Measurements from ENCODE around the gene STAG3. TPM values are rescaled to one million over a fixed set of nuclear protein-coding genes. Genes with fewer than 3 reads are reported as not detected.

The STAG3 gene
- total RNA-seq, 6 experiments from 2014 or later = 0.81 to 5.9 (median 4.4) TPM

GRCh38 chr7:100204454-100204853 is 26.7 kb downstream of the STAG3 start:
- H3K27me3 ChIP-seq = no peaks in the 10 kb centered on the region
- peaks cover 0 to 8% (median 4%) of the 10 kb centered on the region in 4 donors for H3K4me1 ChIP-seq
- intact Hi-C loops (cut with DNase I) = no loop called here
- H3K9me3 ChIP-seq = no peaks in the 10 kb centered on the region
- DNase-seq (no peak), ATAC-seq (no peak)
- no peak for TF ChIP-seq CTCF (IDR thresholded peaks at IDR 0.05)
- no peak for TF ChIP-seq POLR2A (IDR thresholded peaks at IDR 0.05)
- no peak overlapping the region for H3K4me3 ChIP-seq
- 87% methylated on average over 7 of the region's 9 CpGs for WGBS (ENCODE audit: insufficient coverage, low coverage, low lambda C conversion rate, missing lambda C conversion rate)
- no peaks in the 10 kb centered on the region for H3K36me3 ChIP-seq
- H3K27ac ChIP-seq = no peak overlapping the region

DNA sequence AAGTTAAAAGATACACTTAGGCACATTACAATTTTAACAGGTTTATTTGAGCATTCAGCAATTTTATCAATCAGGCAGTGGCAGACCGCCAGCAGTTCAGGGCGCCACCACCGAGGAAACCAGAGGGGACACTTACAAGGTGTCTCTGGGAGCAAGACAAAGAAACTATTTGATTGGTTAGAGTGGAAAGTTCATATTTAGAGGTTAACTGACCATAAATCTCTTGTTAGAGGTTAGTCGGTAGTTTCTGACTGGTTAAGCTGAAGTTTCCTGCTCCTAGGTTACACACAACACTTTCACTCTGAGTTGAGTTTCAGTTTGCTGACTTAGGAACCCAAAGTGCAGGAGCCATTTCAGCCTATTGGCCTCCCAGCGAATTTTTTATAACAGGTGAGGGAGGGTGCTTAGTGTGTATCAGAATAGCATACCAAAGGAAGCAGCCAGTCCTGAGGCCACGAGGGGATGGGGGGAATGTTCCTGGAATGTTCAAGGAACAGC is 31.2 kb downstream of the STAG3 start:
- intact Hi-C loops (cut with DNase I) = loop anchor here in 1 of 2 donors (5.0 kb wide), 1 partner anchor 57 kb away; no protein-coding TSS in a partner anchor
- TF ChIP-seq POLR2A (IDR thresholded peaks at IDR 0.05) (no peak), CTCF (IDR thresholded peaks at IDR 0.05) (peak in 1 of 4 donors; percentile 2)
- Histone ChIP-seq H3K9me3 (no peaks in the 10 kb centered on the region), H3K4me3 (peak overlapping the region in 2 of 3 donors; percentile 1 to 19), H3K27me3 (no peaks in the 10 kb centered on the region), H3K27ac (peak overlapping the region in 1 of 3 donors; percentile 53), H3K36me3 (no peaks in the 10 kb centered on the region), H3K4me1 (peaks cover 0 to 35% (median 10%) of the 10 kb centered on the region in 4 donors)
- WGBS (ENCODE audit: insufficient coverage, low coverage, low lambda C conversion rate, missing lambda C conversion rate) = 22% methylated on average over 6 of the region's 6 CpGs
- ATAC-seq (peak; percentile 26 to 61 (median 42)), DNase-seq (no peak)

- Histone ChIP-seq H3K4me1 (peaks cover 0 to 35% (median 10%) of the 10 kb centered on the region in 4 donors), H3K36me3 (no peaks in the 10 kb centered on the region), H3K9me3 (no peaks in the 10 kb centered on the region), H3K4me3 (no peak overlapping the region), H3K27me3 (no peaks in the 10 kb centered on the region), H3K27ac (peak overlapping the region in 1 of 3 donors; percentile 53)
- intact Hi-C loops (cut with DNase I) = loop anchor here in 1 of 2 donors (5.0 kb wide), 1 partner anchor 57 kb away; no protein-coding TSS in a partner anchor
- WGBS (ENCODE audit: insufficient coverage, low coverage, low lambda C conversion rate, missing lambda C conversion rate) = 76% methylated on average over 6 of the region's 6 CpGs
- TF ChIP-seq CTCF (IDR thresholded peaks at IDR 0.05) (no peak), POLR2A (IDR thresholded peaks at IDR 0.05) (no peak)
- ATAC-seq (no peak), DNase-seq (no peak)
These were observed 31.8 kb downstream of the STAG3 start for GRCh38 chr7:100209493-100209892.

- no peaks in the 10 kb centered on the region for H3K27me3 ChIP-seq
- H3K4me1 ChIP-seq = peaks cover 0 to 35% (median 10%) of the 10 kb centered on the region in 4 donors
- TF ChIP-seq CTCF (IDR thresholded peaks at IDR 0.05) (no peak), POLR2A (IDR thresholded peaks at IDR 0.05) (no peak)
- no peak for ATAC-seq
- WGBS (ENCODE audit: insufficient coverage, low coverage, low lambda C conversion rate, missing lambda C conversion rate) = 70% methylated on average over 3 of the region's 5 CpGs
- intact Hi-C loops (cut with DNase I) = no loop called here
- no peak overlapping the region for H3K27ac ChIP-seq
- no peak overlapping the region for H3K4me3 ChIP-seq
- DNase-seq = no peak
- no peaks in the 10 kb centered on the region for H3K9me3 ChIP-seq
- H3K36me3 ChIP-seq = no peaks in the 10 kb centered on the region
These were observed 33.1 kb downstream of the STAG3 start for GRCh38 chr7:100210805-100211204.
